Stimulated activated CD8-positive, alpha-beta memory T cell treated with anti-CD3 and anti-CD28 coated beads, Interleukin-7, amount 100 ng/mL, for 24 hours (primary cell): ENCODE measurements around the gene PRSS27.
A peak's percentile ranks its signal among the peaks of the same experiment; 100 is the strongest.

ENCODE experiments used
- DNase-seq: peaks from one replicate; pipeline ENCODE4 v3.0.0-alpha.2; 2020; ENCODE audit warnings: low read depth

The PRSS27 gene

GRCh38 chr16:2720064-2720457, at the start of gene PRSS27:
Gene PRSS27, minus strand, starts transcription at chr16:2720224. Its CDS starts 64 bp downstream, at chr16:2720160.
- DNase-seq, result no peak

DNA sequence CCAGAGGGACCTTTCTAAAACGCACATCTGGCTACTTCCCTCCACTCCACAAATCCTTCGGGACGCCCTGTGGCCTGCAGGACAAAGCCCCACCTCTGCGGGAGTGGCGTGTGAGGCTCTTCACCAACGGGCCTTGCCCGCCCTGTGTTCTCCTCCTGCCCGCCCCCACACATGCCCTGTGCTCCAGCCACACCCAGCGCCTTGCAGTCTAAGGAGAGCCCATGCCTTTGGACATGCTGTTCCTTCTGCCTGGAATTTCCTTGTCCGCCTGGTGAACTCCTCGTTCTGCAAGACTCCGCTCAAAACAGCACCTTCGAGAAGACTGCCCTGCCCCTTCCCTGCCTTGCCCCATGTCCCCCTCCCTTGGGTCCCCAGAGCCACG, 49.6 kb upstream of the PRSS27 start:
- DNase-seq, result no peak

DNA sequence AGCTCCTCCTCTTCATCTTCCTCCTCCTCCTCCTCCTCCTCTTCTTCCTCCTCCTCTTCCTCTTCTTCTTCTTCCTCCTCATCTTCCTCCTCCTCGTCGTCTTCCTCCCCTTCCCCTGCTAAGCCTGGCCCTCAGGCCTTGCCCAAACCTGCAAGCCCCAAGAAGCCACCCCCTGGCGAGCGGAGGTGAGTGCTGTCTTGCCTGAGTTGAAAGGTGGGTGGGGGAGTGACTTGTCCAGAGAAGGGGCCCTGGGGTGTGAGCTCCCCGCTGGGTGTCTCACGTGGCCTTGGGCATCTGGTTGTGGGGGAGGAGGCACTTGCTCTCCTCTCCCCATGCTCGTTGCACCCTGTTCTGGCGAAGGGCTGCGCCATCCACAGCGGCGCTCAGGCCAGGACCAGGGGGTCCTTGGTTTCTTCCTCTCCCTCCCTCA, 49.1 kb upstream of the PRSS27 start:
- no peak for DNase-seq

GRCh38 chr16:2768403-2769089, 48.5 kb upstream of the PRSS27 start:
- no peak for DNase-seq

GRCh38 chr16:2767891-2768290, 47.9 kb upstream of the PRSS27 start:
- DNase-seq, result no peak

GRCh38 chr16:2767140-2767731, 47.2 kb upstream of the PRSS27 start:
- no peak for DNase-seq

DNA sequence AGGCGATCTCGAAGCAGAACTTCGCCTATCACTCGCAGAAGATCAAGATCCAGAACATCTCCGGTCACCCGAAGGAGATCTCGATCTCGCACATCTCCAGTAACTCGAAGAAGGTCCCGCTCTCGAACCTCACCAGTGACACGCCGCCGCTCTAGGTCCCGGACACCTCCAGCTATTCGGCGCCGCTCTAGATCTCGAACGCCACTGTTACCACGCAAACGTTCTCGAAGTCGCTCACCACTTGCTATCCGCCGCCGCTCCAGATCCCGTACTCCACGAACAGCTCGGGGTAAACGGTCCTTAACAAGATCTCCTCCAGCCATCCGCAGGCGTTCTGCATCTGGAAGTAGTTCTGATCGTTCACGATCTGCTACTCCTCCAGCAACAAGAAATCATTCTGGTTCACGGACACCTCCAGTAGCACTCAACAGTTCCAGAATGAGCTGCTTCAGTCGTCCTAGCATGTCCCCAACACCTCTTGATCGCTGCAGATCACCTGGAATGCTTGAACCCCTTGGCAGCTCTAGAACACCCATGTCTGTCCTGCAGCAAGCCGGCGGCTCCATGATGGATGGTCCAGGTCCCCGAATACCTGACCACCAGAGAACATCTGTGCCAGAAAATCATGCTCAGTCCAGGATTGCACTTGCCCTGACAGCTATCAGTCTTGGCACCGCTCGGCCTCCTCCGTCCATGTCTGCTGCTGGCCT, 46.6 kb upstream of the PRSS27 start:
- DNase-seq, result no peak

GRCh38 chr16:2765462-2766404, 45.7 kb upstream of the PRSS27 start:
- DNase-seq, result no peak

GRCh38 chr16:2764718-2765117, 44.7 kb upstream of the PRSS27 start:
- DNase-seq, result no peak

GRCh38 chr16:2763173-2763572, 43.1 kb upstream of the PRSS27 start:
- no peak for DNase-seq

GRCh38 chr16:2762711-2763110, 42.7 kb upstream of the PRSS27 start:
- DNase-seq, result no peak

GRCh38 chr16:2761886-2762583, 42.0 kb upstream of the PRSS27 start:
- no peak for DNase-seq

DNA sequence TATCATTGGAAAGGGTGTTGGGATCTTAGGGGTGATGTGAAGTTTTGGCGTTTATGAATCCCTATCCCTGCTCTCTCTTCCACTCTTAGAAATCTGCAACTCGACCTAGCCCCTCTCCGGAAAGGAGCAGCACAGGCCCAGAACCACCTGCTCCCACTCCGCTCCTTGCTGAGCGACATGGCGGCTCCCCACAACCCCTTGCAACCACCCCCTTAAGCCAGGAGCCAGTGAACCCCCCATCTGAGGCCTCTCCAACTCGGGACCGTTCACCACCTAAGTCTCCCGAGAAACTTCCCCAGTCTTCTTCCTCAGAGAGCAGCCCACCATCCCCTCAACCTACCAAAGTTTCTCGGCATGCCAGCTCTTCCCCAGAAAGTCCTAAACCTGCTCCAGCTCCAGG, 41.4 kb upstream of the PRSS27 start:
- DNase-seq, result no peak

DNA sequence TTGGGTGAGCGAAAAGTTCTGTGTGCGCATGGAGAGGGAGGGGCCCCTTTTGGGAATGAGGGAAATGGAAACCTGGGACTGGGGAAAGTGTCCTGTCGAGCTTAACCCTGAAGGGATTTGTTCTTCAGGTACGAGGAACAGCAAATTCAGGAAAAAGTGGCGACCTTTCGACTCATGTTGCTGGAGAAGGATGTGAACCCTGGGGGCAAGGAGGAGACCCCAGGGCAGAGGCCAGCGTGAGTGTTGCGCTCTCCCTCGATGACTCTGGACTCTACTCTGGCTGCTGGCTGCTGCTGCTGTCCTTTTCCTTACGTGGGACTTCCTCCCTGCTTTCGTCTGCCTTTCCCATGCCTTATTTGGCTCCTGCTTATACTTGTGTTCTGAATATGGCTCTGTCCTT, 37.3 kb upstream of the PRSS27 start:
- no peak for DNase-seq

GRCh38 chr16:2756288-2757015, 36.4 kb upstream of the PRSS27 start:
- no peak for DNase-seq

- DNase-seq, result no peak
These were observed 35.1 kb upstream of the PRSS27 start for GRCh38 chr16:2755158-2755557.

DNA sequence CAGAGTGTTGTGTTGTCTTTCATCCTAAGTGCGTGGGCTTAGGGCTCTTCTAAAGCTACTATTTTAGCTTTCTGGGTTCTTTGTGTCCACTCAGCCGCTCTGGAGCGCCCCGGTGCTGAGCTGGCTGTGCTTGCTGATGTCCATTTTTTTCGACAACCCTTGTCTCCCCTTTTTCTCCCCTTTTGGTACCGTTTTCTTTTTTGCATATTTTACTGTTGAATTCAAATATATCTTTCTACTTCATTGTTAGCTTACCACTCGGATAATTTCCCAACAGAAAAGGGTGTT, 33.7 kb upstream of the PRSS27 start:
- no peak for DNase-seq

- no peak for DNase-seq
These were observed 33.1 kb upstream of the PRSS27 start for GRCh38 chr16:2752850-2753732.

DNA sequence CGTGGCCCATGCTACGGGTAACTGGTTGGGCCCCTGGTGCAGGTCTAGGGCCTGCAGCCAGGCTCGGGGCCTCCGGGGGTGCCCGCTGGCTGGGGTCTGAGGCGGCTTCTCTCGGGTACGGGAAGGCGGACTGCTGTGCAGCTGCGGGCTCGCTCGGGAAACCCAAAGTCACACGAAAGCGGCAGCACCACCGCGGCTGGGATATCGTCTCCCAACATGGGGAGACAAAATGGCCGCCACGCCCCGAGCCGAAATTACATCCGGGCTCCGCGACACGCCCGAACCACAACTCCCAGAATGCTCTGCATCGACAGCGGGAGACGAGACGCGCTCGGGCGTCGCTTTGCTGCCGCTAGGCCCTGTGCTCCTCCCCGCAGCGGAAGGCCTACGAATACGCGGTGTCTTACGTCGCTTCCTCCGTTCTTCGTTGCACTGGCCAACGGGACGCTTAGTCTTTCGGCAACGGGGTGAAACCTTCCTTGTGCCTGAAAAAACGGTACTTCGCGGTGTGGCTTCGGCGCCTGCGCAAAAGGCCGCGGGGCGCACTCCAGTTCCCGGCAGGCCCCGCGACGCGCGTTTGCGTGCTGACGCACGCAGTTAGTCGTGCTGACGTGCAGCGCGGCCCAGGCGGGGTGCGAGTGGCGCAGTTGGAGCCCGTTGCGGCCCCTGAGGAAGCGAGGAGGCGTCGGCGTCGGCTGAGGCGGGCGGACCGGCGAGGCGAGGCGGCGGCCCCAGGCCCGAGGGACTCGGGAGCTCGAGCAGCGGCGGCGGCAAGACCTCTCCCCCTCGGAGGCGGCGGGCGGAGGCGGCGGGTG, 32.2 kb upstream of the PRSS27 start, which contains the start of gene SRRM2:
Gene SRRM2, plus strand, starts transcription at position 604 of the 815 bp plus-strand sequence. CDS start 3,727 bp downstream, outside the sequence.
- peak; percentile 82 for DNase-seq
